ENCODE data around the gene SLFN14.

GRCh38 chr17:35539659-35540026 is 21.0 kb downstream of the SLFN14 start:
- TF ChIP-seq ZFP3 (CRISPR knock-in tag; IDR thresholded peaks at IDR 0.05) (no peak), ZNF8 (CRISPR knock-in tag; IDR thresholded peaks at IDR 0.05) (no peak), GLIS3 (CRISPR knock-in tag; IDR thresholded peaks at IDR 0.05) (no peak), PATZ1 (CRISPR knock-in tag; IDR thresholded peaks at IDR 0.05; ENCODE audit: borderline replicate concordance) (no peak), ZFP30 (CRISPR knock-in tag; IDR thresholded peaks at IDR 0.05) (no peak), ZNF70 (CRISPR knock-in tag; IDR thresholded peaks at IDR 0.05) (no peak), SNAI2 (CRISPR knock-in tag; IDR thresholded peaks at IDR 0.05) (no peak), ISL1 (CRISPR knock-in tag; IDR thresholded peaks at IDR 0.05) (no peak)
